Right lobe of liver (tissue), 6 donors: ENCODE measurements around the gene ZFYVE9. TPM values are rescaled to one million over a fixed set of nuclear protein-coding genes. Genes with fewer than 3 reads are reported as not detected.

Source experiments
- ATAC-seq, 4 donors: fragments of 200-7000 bp; cut with Tn5 transposase; one replicate each; pipeline ENCODE4 v1.9.1; 2020; ENCODE audit warnings: mild to moderate bottlenecking in 4 of 4, moderate library complexity in 4 of 4
- DNase-seq, 3 donors: peaks; one replicate each; pipeline ENCODE4 v3.0.0-alpha.2; 2020
- H3K27ac ChIP-seq, 3 donors: fragments of 200-600 bp; one replicate each; pipeline ENCODE4 v1.8.0; 2022
- H3K27me3 ChIP-seq, 2 donors: fragments of 200-600 bp; one replicate each; pipeline ENCODE4 v1.8.0; 2022
- H3K36me3 ChIP-seq, 4 donors: fragments of 200-600 bp; sonication (generic) in 1 of 4; one replicate each; pipeline versions ENCODE4 v1.5.1 to v1.8.0; 2017 to 2022; ENCODE audit warnings: control low read depth in 1 of 4
- H3K4me1 ChIP-seq, 4 donors: fragments of 200-600 bp; sonication (generic) in 1 of 4; one replicate each; pipeline versions ENCODE4 v1.5.1 to v1.8.0; 2017 to 2022; ENCODE audit warnings: control low read depth in 1 of 4
- H3K4me3 ChIP-seq, 3 donors: fragments of 200-600 bp; one replicate each; pipeline ENCODE4 v1.8.0; 2022
- H3K9me3 ChIP-seq, 4 donors: fragments of 200-600 bp; sonication (generic) in 1 of 4; one replicate each; pipeline versions ENCODE4 v1.5.1 to v1.8.0; 2017 to 2022; ENCODE audit warnings: control low read depth in 1 of 4
- POLR2A ChIP-seq: fragments of 450-650 bp; IDR thresholded peaks from one replicate; pipeline ENCODE4 v1.6.1; 2017; ENCODE audit warnings: antibody characterized with exemption, mild to moderate bottlenecking
- WGBS: methylation state at CpG from one replicate; pipeline ENCODE4 v1.1.6; 2018; ENCODE audit warnings: low coverage, low lambda C conversion rate; ENCODE audit not compliant: insufficient coverage; ENCODE audit errors: missing lambda C conversion rate; 5-methylcytosine and 5-hydroxymethylcytosine counted together
- intact Hi-C, 2 donors: fragments of 100-400 bp; cut with DNase I; formaldehyde crosslinking; loops; one replicate each; pipeline versions ENCODE4 v1.11.2 to v1.14.1; 2022
- total RNA-seq, 6 experiments: library from RNA; depleted of rRNA in 2 of 6; stranded (reverse); fragments of >200 nt in 2 of 6; fragmentation: NEBNext Ultra II Directional in 3 of 6; extraction: Animal tissue kit (Norgen Biotek cat#: 25700) in 3 of 6; gene quantifications; one replicate each; pipeline versions ENCODE4 v1.1.0 to v1.2.4, GENCODE V29; 2016 to 2023
- TF ChIP-seq, protein P1 (sequence below), 4 donors: fragments of 200-600 bp in 3 of 4; fragments of 450-650 bp in 1 of 4; IDR thresholded peaks; one replicate each; pipeline versions ENCODE4 v1.5.1 to v1.8.0; 2016 to 2022; ENCODE audit warnings: antibody characterized with exemption in 4 of 4, mild to moderate bottlenecking in 2 of 4
- donor health status: DM: no; HTN: yes; CAD: no.
- donor health status: DM: no; HTN: no; CAD: no.
- donor health status: DM: no; HTN: no; CAD: no.
- donor health status: DM: no; HTN: yes; CAD: no.
- donor health status: DM: no; HTN: yes; CAD: no.

ZFYVE9 gene
- total RNA-seq, 6 experiments from 2014 or later = 9.6 to 15.6 (median 12.3) TPM

GRCh38 chr1:52150946-52151345, 9.1 kb downstream of the ZFYVE9 start:
- WGBS = 32% methylated on average over 1 of the region's 1 CpG

GRCh38 chr1:52152572-52152971, 10.7 kb downstream of the ZFYVE9 start:
- DNase-seq (no peak), ATAC-seq (no peak)
- Histone ChIP-seq H3K27ac (no peak overlapping the region), H3K4me3 (no peak overlapping the region), H3K9me3 (no peaks in the 10 kb centered on the region), H3K27me3 (no peaks in the 10 kb centered on the region), H3K36me3 (no peaks in the 10 kb centered on the region), H3K4me1 (no peaks in the 10 kb centered on the region)
- no peak for TF ChIP-seq POLR2A
- TF ChIP-seq, protein P1, sequence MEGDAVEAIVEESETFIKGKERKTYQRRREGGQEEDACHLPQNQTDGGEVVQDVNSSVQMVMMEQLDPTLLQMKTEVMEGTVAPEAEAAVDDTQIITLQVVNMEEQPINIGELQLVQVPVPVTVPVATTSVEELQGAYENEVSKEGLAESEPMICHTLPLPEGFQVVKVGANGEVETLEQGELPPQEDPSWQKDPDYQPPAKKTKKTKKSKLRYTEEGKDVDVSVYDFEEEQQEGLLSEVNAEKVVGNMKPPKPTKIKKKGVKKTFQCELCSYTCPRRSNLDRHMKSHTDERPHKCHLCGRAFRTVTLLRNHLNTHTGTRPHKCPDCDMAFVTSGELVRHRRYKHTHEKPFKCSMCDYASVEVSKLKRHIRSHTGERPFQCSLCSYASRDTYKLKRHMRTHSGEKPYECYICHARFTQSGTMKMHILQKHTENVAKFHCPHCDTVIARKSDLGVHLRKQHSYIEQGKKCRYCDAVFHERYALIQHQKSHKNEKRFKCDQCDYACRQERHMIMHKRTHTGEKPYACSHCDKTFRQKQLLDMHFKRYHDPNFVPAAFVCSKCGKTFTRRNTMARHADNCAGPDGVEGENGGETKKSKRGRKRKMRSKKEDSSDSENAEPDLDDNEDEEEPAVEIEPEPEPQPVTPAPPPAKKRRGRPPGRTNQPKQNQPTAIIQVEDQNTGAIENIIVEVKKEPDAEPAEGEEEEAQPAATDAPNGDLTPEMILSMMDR (IDR thresholded peaks at IDR 0.05) = no peak
- intact Hi-C loops = no loop called here
- WGBS = 96% methylated on average over 2 of the region's 2 CpGs

More at GRCh38 chr1:52150946-52151345, 9.1 kb downstream of the ZFYVE9 start:
- intact Hi-C loops = no loop called here
- no peak overlapping the region for H3K27ac ChIP-seq
- H3K9me3 ChIP-seq = no peaks in the 10 kb centered on the region
- H3K36me3 ChIP-seq = no peaks in the 10 kb centered on the region
- no peaks in the 10 kb centered on the region for H3K4me1 ChIP-seq
- H3K27me3 ChIP-seq = no peaks in the 10 kb centered on the region
- ATAC-seq (no peak), DNase-seq (no peak)
- H3K4me3 ChIP-seq = no peak overlapping the region
- no peak for TF ChIP-seq POLR2A
- TF ChIP-seq, protein P1 (IDR thresholded peaks at IDR 0.05) = no peak

DNA sequence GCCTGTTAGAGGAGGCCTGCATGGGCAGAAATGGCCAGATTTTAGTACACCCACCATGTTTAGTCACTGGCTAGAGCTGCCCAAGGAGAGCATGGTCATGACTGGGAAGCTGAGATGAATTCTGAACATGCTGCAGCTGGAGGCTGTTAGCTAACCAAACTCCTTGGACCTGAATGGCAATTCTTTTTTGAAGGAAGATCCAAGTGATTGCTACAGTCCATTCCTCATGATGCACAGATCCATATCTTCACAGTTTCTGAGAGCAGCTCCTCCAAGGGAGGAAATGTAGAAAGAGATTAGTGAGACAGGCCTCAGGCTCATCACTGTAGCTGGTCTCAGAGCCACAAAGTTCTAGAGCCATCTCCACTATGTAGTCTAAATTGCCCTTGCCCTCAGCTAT, 11.1 kb downstream of the ZFYVE9 start:
- DNase-seq = no peak
- TF ChIP-seq, protein P1 (IDR thresholded peaks at IDR 0.05) = no peak
- no peak for TF ChIP-seq POLR2A
- intact Hi-C loops = no loop called here

GRCh38 chr1:52153898-52154297, 12.0 kb downstream of the ZFYVE9 start:
- intact Hi-C loops = no loop called here
- Histone ChIP-seq H3K36me3 (no peaks in the 10 kb centered on the region), H3K27ac (no peak overlapping the region), H3K9me3 (no peaks in the 10 kb centered on the region), H3K4me3 (no peak overlapping the region), H3K4me1 (no peaks in the 10 kb centered on the region), H3K27me3 (no peaks in the 10 kb centered on the region)
- ATAC-seq (no peak), DNase-seq (no peak)
- TF ChIP-seq, protein P1 (IDR thresholded peaks at IDR 0.05) = no peak
- no peak for TF ChIP-seq POLR2A

More for the DNA sequence above, 11.1 kb downstream of the ZFYVE9 start:
- Histone ChIP-seq H3K4me3 (no peak overlapping the region), H3K27me3 (no peaks in the 10 kb centered on the region), H3K9me3 (no peaks in the 10 kb centered on the region), H3K36me3 (no peaks in the 10 kb centered on the region), H3K4me1 (no peaks in the 10 kb centered on the region), H3K27ac (no peak overlapping the region)
- ATAC-seq = no peak

DNA sequence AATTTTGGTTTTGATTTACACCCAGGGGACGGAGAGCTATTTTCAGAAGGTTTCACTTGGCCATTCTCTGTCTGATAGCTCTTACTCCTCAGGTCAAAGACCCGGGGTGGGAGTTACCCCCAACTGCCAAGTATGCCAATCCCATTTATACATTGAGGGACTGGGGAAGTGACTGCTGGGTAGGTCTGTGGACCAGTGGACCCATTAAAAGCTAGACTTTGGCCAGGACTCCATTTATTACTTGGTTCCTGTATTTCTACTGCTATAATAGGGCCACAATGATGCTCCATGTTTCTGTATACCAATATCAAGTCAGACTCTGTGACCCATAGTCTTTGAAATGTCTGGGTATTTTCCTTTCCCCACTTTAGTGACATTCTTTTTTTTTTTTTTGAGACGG, 14.6 kb downstream of the ZFYVE9 start:
- no peak for DNase-seq

More for the DNA sequence above, 14.6 kb downstream of the ZFYVE9 start:
- Histone ChIP-seq H3K36me3 (no peaks in the 10 kb centered on the region), H3K4me3 (no peak overlapping the region), H3K27me3 (no peaks in the 10 kb centered on the region), H3K27ac (no peak overlapping the region), H3K9me3 (no peaks in the 10 kb centered on the region), H3K4me1 (no peaks in the 10 kb centered on the region)
- 57% methylated on average over 3 of the region's 3 CpGs for WGBS
- no peak for ATAC-seq
- intact Hi-C loops = no loop called here
- no peak for TF ChIP-seq POLR2A
- TF ChIP-seq, protein P1 (IDR thresholded peaks at IDR 0.05) = no peak
